Caco-2 (cell line): ENCODE data around the gene TEX101. TPM values are rescaled to one million over a fixed set of nuclear protein-coding genes. Genes with fewer than 3 reads are reported as not detected.

Experiments
- BruUV-seq: library from RNA; stranded (reverse); fragments of 400-500 nt; replicated peaks from 2 replicates; lab custom pipeline; 2021; lab: Mats Ljungman, UMichigan
- CTCF ChIA-PET: fragments of 300-600 bp; sonication (Branson Sonifier 250); formaldehyde crosslinking; loops from one replicate; lab custom pipeline; 2022; ENCODE audit warnings: antibody characterized with exemption; lab: Charles Lee
- POLR2A ChIA-PET: fragments of 300-600 bp; sonication (Branson Sonifier 250); formaldehyde crosslinking; loops from one replicate; lab custom pipeline; 2022; ENCODE audit warnings: antibody characterized with exemption; lab: Charles Lee
- DNase-seq, 2 experiments: peaks; one replicate each; pipeline versions ENCODE4 v3.0.0 to v3.0.0-alpha.2; 2020 to 2022
- H3K27me3 ChIP-seq: replicated peaks from 2 replicates; pipeline ENCODE4 v1.6.0; 2011; ENCODE audit warnings: low read length; ENCODE audit not compliant: control insufficient read depth, insufficient read depth
- H3K36me3 ChIP-seq: 2 replicates; pipeline ENCODE4 v1.5.1; 2011; ENCODE audit warnings: low read length; ENCODE audit not compliant: control insufficient read depth, insufficient read depth
- H3K4me1 ChIP-seq: fragments of 250-450 bp; sonication (Bioruptor Pico); 2 replicates; pipeline ENCODE4 v1.5.1; 2020; ENCODE audit warnings: mild to moderate bottlenecking
- H3K4me3 ChIP-seq: 2 replicates; pipeline ENCODE4 v1.5.1; 2011; ENCODE audit warnings: low read depth, mild to moderate bottlenecking, control low read depth, low read length
- H3K9me3 ChIP-seq: fragments of 250-450 bp; sonication (Bioruptor Pico); 2 replicates; pipeline ENCODE4 v1.5.1; 2020; ENCODE audit warnings: mild to moderate bottlenecking, moderate library complexity
- H3K27ac Mint-ChIP-seq: one replicate; pipeline ENCODE4 v1.8.0; 2022; ENCODE audit warnings: mixed read lengths; ENCODE audit not compliant: unreplicated experiment
- H3K27me3 Mint-ChIP-seq: one replicate; pipeline ENCODE4 v1.8.0; 2022; ENCODE audit warnings: mixed read lengths; ENCODE audit not compliant: insufficient read depth, unreplicated experiment
- H3K36me3 Mint-ChIP-seq: one replicate; pipeline ENCODE4 v1.8.0; 2022; ENCODE audit warnings: mild to moderate bottlenecking, mixed read lengths; ENCODE audit not compliant: insufficient read depth, unreplicated experiment
- H3K4me1 Mint-ChIP-seq: one replicate; pipeline ENCODE4 v1.8.0; 2022; ENCODE audit warnings: low read depth, mixed read lengths; ENCODE audit not compliant: unreplicated experiment
- H3K4me3 Mint-ChIP-seq: one replicate; pipeline ENCODE4 v1.8.0; 2022; ENCODE audit warnings: mild to moderate bottlenecking, moderate library complexity, mixed read lengths; ENCODE audit not compliant: unreplicated experiment
- H3K9me3 Mint-ChIP-seq: one replicate; pipeline ENCODE4 v1.8.0; 2022; ENCODE audit warnings: mixed read lengths; ENCODE audit not compliant: unreplicated experiment
- CTCF ChIP-seq, 2 experiments: fragments of 200-600 bp in 1 of 2; IDR thresholded peaks; 1 replicate in 1 of 2; 2 replicates in 1 of 2; pipeline versions ENCODE4 v1.5.1 to v1.8.0; 2011 to 2022; ENCODE audit warnings: antibody characterized with exemption in 1 of 2, control low read depth in 1 of 2, inconsistent platforms in 1 of 2, low read depth in 1 of 2, low read length in 1 of 2, mild to moderate bottlenecking in 1 of 2, moderate library complexity in 1 of 2; ENCODE audit not compliant: insufficient read depth in 1 of 2, severe bottlenecking in 1 of 2, unreplicated experiment in 1 of 2
- intact Hi-C: fragments of 100-400 bp; cut with micrococcal nuclease; formaldehyde crosslinking; loops from one replicate; pipeline ENCODE4 v1.10.0; 2022; ENCODE audit not compliant: unreplicated experiment
- total RNA-seq: library from RNA; stranded (reverse); gene quantifications from 2 replicates; pipeline ENCODE4 v1.2.3, GENCODE V29; 2022

Gene TEX101
- total RNA-seq, 1 experiment from 2014 or later, result not detected

GRCh38 chr19:43464134-43464775 lies 49.6 kb downstream of the TEX101 start:
- ChIA-PET CTCF (interaction anchor here (1.1 to 2.3 kb wide), 7 partner anchors 15 to 132 kb away, joined by 4 to 32 read pairs (median 11); partner anchors contain the start of genes IRGQ, PHLDB3, ZNF575 and ZNF576), POLR2A (interaction anchor here (0.5 to 1.7 kb wide), 6 partner anchors 9 to 1162 kb away, joined by 3 to 17 read pairs (median 4); partner anchors contain the start of genes PAFAH1B3 and PHLDB3)
- Mint-ChIP-seq H3K9me3 (no peaks in the 10 kb centered on the region), H3K4me1 (peaks cover 7% of the 10 kb centered on the region), H3K27ac (peak overlapping the region; percentile 95), H3K4me3 (peak overlapping the region; percentile 100), H3K36me3 (peaks cover 20% of the 10 kb centered on the region), H3K27me3 (no peaks in the 10 kb centered on the region)
- intact Hi-C loops, result loop anchor here (5.0 to 10.0 kb wide), 2 partner anchors 63 to 131 kb away; partner anchors contain the start of genes ETHE1, IRGQ and ZNF576
- 0 out of 2 replicates have a peak, but pooled peaks cover 4% of the 10 kb centered on the region for H3K4me1 ChIP-seq
- no peaks in the 10 kb centered on the region for H3K27me3 ChIP-seq
- no peaks in the 10 kb centered on the region; the same call in none of the 2 replicates for H3K36me3 ChIP-seq
- H3K4me3 ChIP-seq, result peak overlapping the region; percentile 64
- BruUV-seq, result no TSS peak
- no peaks in the 10 kb centered on the region for H3K9me3 ChIP-seq
- no peak for TF ChIP-seq CTCF (IDR thresholded peaks at IDR 0.05; ENCODE audit: insufficient read depth in 1 of 2, low read depth in 1 of 2, low read length in 1 of 2, severe bottlenecking in 1 of 2, unreplicated experiment in 1 of 2)
- peak in 1 of 2 experiments; percentile 80 for DNase-seq

GRCh38 chr19:43465468-43466120 lies 50.9 kb downstream of the TEX101 start, which contains the start of gene LYPD3:
TSS of gene LYPD3 (minus strand) at chr19:43465608. CDS start at chr19:43465571, 37 bp downstream.
- H3K4me3 Mint-ChIP-seq, result peak within 1 kb of the TSS; percentile 100
- H3K4me3 ChIP-seq, result peak within 1 kb of the TSS; percentile 64
- CTCF ChIA-PET, result interaction anchor here (1.3 kb wide), 1 partner anchor 18 kb away, joined by 4 read pairs; no protein-coding TSS in a partner anchor
- H3K9me3 ChIP-seq, result no peaks in the 10 kb centered on the region
- TF ChIP-seq CTCF (IDR thresholded peaks at IDR 0.05; ENCODE audit: insufficient read depth in 1 of 2, low read depth in 1 of 2, low read length in 1 of 2, severe bottlenecking in 1 of 2, unreplicated experiment in 1 of 2), result no peak
- H3K4me1 Mint-ChIP-seq, result peaks cover 7% of the 10 kb centered on the region
- H3K9me3 Mint-ChIP-seq, result no peaks in the 10 kb centered on the region
- H3K36me3 Mint-ChIP-seq, result peaks cover 20% of the 10 kb centered on the region
- DNase-seq, result peak in 1 of 2 experiments; percentile 49
- no TSS peak for BruUV-seq
- intact Hi-C loops, result loop anchor here (10.0 kb wide), 1 partner anchor 129 kb away; the partner anchor contains the start of genes IRGQ and ZNF576
- H3K27ac Mint-ChIP-seq, result peak within 1 kb of the TSS; percentile 95
- H3K27me3 Mint-ChIP-seq, result no peaks in the 10 kb centered on the region
- H3K4me1 ChIP-seq, result 0 out of 2 replicates have a peak, but pooled peaks cover 4% of the 10 kb centered on the region
- H3K27me3 ChIP-seq, result no peaks in the 10 kb centered on the region
- POLR2A ChIA-PET, result no interaction called here
- no peaks in the 10 kb centered on the region; the same call in none of the 2 replicates for H3K36me3 ChIP-seq

GRCh38 chr19:43466793-43467192 lies 52.1 kb downstream of the TEX101 start:
- POLR2A ChIA-PET, result no interaction called here
- peaks cover 15% of the 10 kb centered on the region for H3K36me3 Mint-ChIP-seq
- CTCF ChIA-PET, result interaction anchor here (1.3 kb wide), 1 partner anchor 20 kb away, joined by 4 read pairs; no protein-coding TSS in a partner anchor

More at GRCh38 chr19:43466793-43467192, 52.1 kb downstream of the TEX101 start:
- Histone ChIP-seq H3K27me3 (no peaks in the 10 kb centered on the region), H3K4me3 (no peak overlapping the region), H3K36me3 (no peaks in the 10 kb centered on the region), H3K9me3 (no peaks in the 10 kb centered on the region), H3K4me1 (0 out of 2 replicates have a peak, but pooled peaks cover 4% of the 10 kb centered on the region)
- H3K27ac Mint-ChIP-seq, result no peak overlapping the region
- no peaks in the 10 kb centered on the region for H3K9me3 Mint-ChIP-seq
- no peak for TF ChIP-seq CTCF (IDR thresholded peaks at IDR 0.05; ENCODE audit: insufficient read depth in 1 of 2, low read depth in 1 of 2, low read length in 1 of 2, severe bottlenecking in 1 of 2, unreplicated experiment in 1 of 2)
- intact Hi-C loops, result loop anchor here (10.0 kb wide), 1 partner anchor 128 kb away; the partner anchor contains the start of genes IRGQ and ZNF576
- H3K4me3 Mint-ChIP-seq, result no peak overlapping the region
- DNase-seq, result no peak
- peaks cover 7% of the 10 kb centered on the region for H3K4me1 Mint-ChIP-seq
- H3K27me3 Mint-ChIP-seq, result no peaks in the 10 kb centered on the region
- no TSS peak for BruUV-seq
